Gastrocnemius medialis (tissue), 4 donors: ENCODE measurements around the gene EHBP1L1. TPM values are rescaled to one million over a fixed set of nuclear protein-coding genes. Genes with fewer than 3 reads are reported as not detected.

Experiments
- ATAC-seq, 2 donors: fragments of 150-250 bp; one replicate each; pipeline ENCODE4 v1.9.1; 2016
- DNase-seq, 2 donors: peaks; one replicate each; pipeline ENCODE4 v3.0.0-alpha.2; 2019
- H3K27ac ChIP-seq, 4 donors: fragments of 200-600 bp; sonication (generic); 1 replicate in 1 of 4; 2 replicates in 3 of 4; pipeline ENCODE4 v1.5.1; 2016 to 2018; ENCODE audit warnings: mild to moderate bottlenecking in 2 of 4, moderate library complexity in 1 of 4
- H3K27me3 ChIP-seq, 3 donors: fragments of 200-600 bp; sonication (generic) in 2 of 3; 1 replicate in 1 of 3; 2 replicates in 2 of 3; pipeline versions ENCODE4 v1.5.1 to v1.6.0; 2016 to 2019; ENCODE audit warnings: mild to moderate bottlenecking in 1 of 3, moderate library complexity in 1 of 3
- H3K36me3 ChIP-seq, 2 donors: fragments of 200-600 bp; sonication (generic) in 1 of 2; one replicate each; pipeline ENCODE4 v1.5.1; 2017 to 2018
- H3K4me1 ChIP-seq, 2 donors: fragments of 200-600 bp; sonication (generic) in 1 of 2; one replicate each; pipeline ENCODE4 v1.5.1; 2016 to 2017; ENCODE audit warnings: mild to moderate bottlenecking in 2 of 2
- H3K4me3 ChIP-seq, 4 donors: fragments of 200-600 bp; sonication (generic) in 3 of 4; 1 replicate in 1 of 4; 2 replicates in 3 of 4; pipeline ENCODE4 v1.5.1; 2016 to 2019; ENCODE audit warnings: mild to moderate bottlenecking in 2 of 4
- H3K9me3 ChIP-seq, 3 donors: fragments of 200-600 bp; sonication (generic) in 2 of 3; 1 replicate in 1 of 3; 2 replicates in 2 of 3; pipeline ENCODE4 v1.5.1; 2016 to 2019
- CTCF ChIP-seq, 5 experiments: fragments of 450-650 bp in 3 of 5; fragments of 200-600 bp in 2 of 5; sonication (generic) in 2 of 5; IDR thresholded peaks in 4 of 5; conservative IDR thresholded peaks in 1 of 5; 1 replicate in 4 of 5; 2 replicates in 1 of 5; pipeline ENCODE4 v1.5.1; 2016 to 2019; ENCODE audit warnings: antibody characterized with exemption in 5 of 5, mild to moderate bottlenecking in 3 of 5, moderate library complexity in 3 of 5
- POLR2A ChIP-seq, 2 donors: fragments of 450-650 bp; IDR thresholded peaks; one replicate each; pipeline ENCODE4 v1.6.1; 2017; ENCODE audit warnings: antibody characterized with exemption in 2 of 2, mild to moderate bottlenecking in 2 of 2, moderate library complexity in 2 of 2
- in situ Hi-C, 4 donors: fragments of 200-750 bp; cut with MboI; loops; one replicate each; pipeline versions ENCODE4 v1.15.0 to v1.8.0; 2017; ENCODE audit warnings: low sequenced_read_pairs in 4 of 4
- intact Hi-C: fragments of 100-400 bp; cut with DNase I; formaldehyde crosslinking; loops from one replicate; pipeline ENCODE4 v1.15.1; 2023; ENCODE audit warnings: low total_unique reads
- total RNA-seq, 4 donors: library from RNA; depleted of rRNA; stranded (reverse); fragments of >200 nt; gene quantifications; one replicate each; pipeline versions ENCODE4 v1.1.0 to v1.2.3, GENCODE V29; 2016

The EHBP1L1 gene
- total RNA-seq, 4 donors from 2014 or later: 191 to 374 (median 250) TPM

DNA sequence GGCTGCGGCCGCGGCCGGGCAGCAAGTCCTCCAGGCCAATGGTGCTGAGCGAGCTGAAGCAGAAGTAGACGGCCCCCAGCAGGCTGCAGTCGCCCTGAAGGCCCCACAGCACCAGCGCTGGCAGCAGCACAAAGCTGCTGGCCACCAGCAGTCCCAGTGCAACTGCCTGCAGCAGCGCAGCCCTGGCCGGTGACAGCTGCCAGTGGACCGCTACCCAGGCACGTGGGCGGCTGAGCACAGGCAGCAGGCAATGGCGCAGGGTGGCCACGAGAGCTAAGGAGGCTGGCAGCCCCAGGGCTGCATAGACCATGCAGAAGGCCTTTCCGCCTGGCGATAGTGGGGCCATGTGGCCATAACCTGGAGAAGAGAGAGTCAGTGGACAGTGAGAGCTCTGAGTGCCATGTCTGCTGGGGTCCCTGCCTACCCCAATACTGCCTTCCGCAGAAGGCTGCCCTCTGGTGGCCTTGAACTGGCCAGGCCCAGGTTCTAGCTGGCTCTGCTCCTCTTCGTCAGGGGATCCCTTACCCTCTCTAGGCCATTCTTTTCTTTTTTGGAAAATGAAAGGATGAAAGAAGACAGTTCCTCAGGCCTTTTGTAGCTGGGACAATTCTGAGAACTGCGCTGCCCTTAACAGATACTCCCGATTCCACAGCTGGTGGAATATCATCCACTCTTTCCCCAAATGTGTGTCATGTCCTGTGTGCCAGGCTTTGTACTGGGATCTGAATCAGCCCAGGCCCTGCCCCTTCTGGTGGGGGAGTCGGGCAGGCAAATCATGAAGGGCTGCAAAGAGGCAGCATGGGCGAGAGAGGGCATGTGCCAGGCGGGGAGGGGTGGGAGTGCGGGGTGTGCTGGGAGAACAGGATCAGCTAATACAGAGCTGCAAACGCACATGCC is 17.9 kb downstream of the EHBP1L1 start:
- intact Hi-C loops: loop anchor here (1.0 kb wide), 2 partner anchors 19 to 53 kb away; no protein-coding TSS in a partner anchor
- in situ Hi-C loops: no loop called here
- peak; percentile 69 for ATAC-seq
- Histone ChIP-seq H3K4me3 (no peak overlapping the region), H3K9me3 (no peaks in the 10 kb centered on the region), H3K27me3 (no peaks in the 10 kb centered on the region), H3K27ac (peak overlapping the region; percentile 91 to 99 (median 98)), H3K36me3 (peaks cover 0 to 44% of the 10 kb centered on the region in 2 donors), H3K4me1 (peaks cover 37 to 52% of the 10 kb centered on the region in 2 donors)
- TF ChIP-seq POLR2A (IDR thresholded peaks at IDR 0.05) (peak in 1 of 2 donors; percentile 11), CTCF (IDR thresholded peaks at IDR 0.05 in 4 of 5, conservative IDR thresholded peaks at IDR 0.05 in 1 of 5) (peak; percentile 85 to 93 (median 92))
- DNase-seq: peak; percentile 53 to 84

DNA sequence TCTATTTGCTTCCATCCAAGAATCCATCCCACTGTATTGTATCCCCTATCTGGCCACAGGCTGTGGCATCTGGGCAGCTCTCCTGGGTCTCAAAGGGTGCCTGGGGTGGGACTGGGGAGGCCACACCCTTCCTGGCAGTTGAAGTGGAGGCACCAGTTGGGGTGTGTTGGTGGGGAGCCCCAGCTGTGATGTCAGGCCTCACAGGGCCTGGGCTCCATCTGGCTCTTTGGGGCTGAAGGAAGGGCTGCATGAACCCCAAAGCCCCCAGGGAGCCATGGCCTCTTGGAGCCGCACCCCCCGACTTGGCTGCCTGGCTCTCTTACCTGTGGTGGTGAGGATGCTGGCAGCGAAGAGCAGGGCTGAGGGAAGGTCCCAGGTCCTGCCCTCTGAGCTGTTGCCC is 19.3 kb downstream of the EHBP1L1 start:
- no peak for ATAC-seq
- no peak for TF ChIP-seq CTCF (IDR thresholded peaks at IDR 0.05 in 4 of 5, conservative IDR thresholded peaks at IDR 0.05 in 1 of 5)
- no peak for TF ChIP-seq POLR2A (IDR thresholded peaks at IDR 0.05)
- DNase-seq: no peak
- H3K27ac ChIP-seq: peak overlapping the region in 1 of 4 donors; percentile 98
- H3K36me3 ChIP-seq: peaks cover 0 to 43% of the 10 kb centered on the region in 2 donors
- peaks cover 23 to 38% of the 10 kb centered on the region in 2 donors for H3K4me1 ChIP-seq
- H3K9me3 ChIP-seq: no peaks in the 10 kb centered on the region
- H3K4me3 ChIP-seq: no peak overlapping the region
- intact Hi-C loops (no loop called here), in situ Hi-C loops (no loop called here)
- no peaks in the 10 kb centered on the region for H3K27me3 ChIP-seq

DNA sequence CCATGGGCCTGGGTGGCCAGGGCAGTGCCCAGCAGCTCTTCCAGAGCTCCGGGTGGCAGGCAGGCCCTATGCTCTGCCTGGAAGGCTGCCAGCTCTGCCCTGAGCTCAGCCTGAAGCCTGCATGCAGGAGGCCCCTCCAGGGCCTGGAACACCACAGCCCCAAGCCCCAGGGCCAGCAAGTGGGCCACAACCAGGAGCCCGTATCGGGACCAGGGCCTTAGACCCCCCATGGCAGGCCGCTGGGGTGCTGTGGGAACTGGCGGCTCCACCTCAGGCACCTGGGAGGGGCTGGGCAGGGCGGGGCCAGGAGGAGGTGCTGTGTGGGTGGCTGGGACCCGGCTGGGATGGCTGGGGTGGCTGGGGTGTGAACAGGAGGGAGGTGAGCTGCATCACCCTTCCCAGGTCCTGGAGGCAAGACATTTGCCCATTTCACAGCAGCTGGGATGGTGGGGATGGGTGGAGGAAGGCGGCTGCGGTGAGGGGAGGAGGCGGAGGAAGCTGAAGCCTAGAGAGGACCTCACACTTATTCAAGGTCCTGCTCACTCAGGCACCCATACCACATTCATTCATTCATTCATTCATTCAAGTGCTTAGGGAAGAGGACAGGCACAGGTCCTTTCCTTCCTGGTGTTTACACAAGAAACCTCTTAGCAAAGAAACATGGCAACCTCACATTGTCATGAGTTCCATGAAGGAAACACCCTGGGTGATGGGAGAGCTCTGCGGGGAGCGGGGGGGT is 19.9 kb downstream of the EHBP1L1 start, which contains the start of gene KCNK7:
TSS of gene KCNK7 (minus strand) at position 258 of the 739 bp plus-strand sequence. CDS start at position 230, 28 bp downstream.
- intact Hi-C loops: no loop called here
- in situ Hi-C loops: no loop called here
- Histone ChIP-seq H3K27ac (peak within 1 kb of the TSS in 3 of 4 donors; percentile 6 to 99 (median 98)), H3K36me3 (peaks cover 0 to 40% of the 10 kb centered on the region in 2 donors), H3K4me3 (no peak within 1 kb of the TSS), H3K4me1 (peaks cover 18 to 33% of the 10 kb centered on the region in 2 donors), H3K27me3 (no peaks in the 10 kb centered on the region), H3K9me3 (no peaks in the 10 kb centered on the region)
- TF ChIP-seq POLR2A (IDR thresholded peaks at IDR 0.05): no peak
- TF ChIP-seq CTCF (IDR thresholded peaks at IDR 0.05 in 4 of 5, conservative IDR thresholded peaks at IDR 0.05 in 1 of 5): no peak
- no peak for DNase-seq
- no peak for ATAC-seq

GRCh38 chr11:65596520-65596919 is 20.7 kb downstream of the EHBP1L1 start:
- no peak for DNase-seq
- no peak for ATAC-seq
- Histone ChIP-seq H3K4me3 (no peak overlapping the region), H3K4me1 (peaks cover 14 to 31% of the 10 kb centered on the region in 2 donors), H3K9me3 (no peaks in the 10 kb centered on the region), H3K36me3 (peaks cover 0 to 32% of the 10 kb centered on the region in 2 donors), H3K27ac (no peak overlapping the region), H3K27me3 (no peaks in the 10 kb centered on the region)
- TF ChIP-seq CTCF (IDR thresholded peaks at IDR 0.05 in 4 of 5, conservative IDR thresholded peaks at IDR 0.05 in 1 of 5): no peak
- TF ChIP-seq POLR2A (IDR thresholded peaks at IDR 0.05): no peak
- in situ Hi-C loops: no loop called here
- intact Hi-C loops: no loop called here
